ENCODE measurements around the gene ATP10A. TPM values are rescaled to one million over a fixed set of nuclear protein-coding genes. Genes with fewer than 3 reads are reported as not detected.

Gene ATP10A, protein sequence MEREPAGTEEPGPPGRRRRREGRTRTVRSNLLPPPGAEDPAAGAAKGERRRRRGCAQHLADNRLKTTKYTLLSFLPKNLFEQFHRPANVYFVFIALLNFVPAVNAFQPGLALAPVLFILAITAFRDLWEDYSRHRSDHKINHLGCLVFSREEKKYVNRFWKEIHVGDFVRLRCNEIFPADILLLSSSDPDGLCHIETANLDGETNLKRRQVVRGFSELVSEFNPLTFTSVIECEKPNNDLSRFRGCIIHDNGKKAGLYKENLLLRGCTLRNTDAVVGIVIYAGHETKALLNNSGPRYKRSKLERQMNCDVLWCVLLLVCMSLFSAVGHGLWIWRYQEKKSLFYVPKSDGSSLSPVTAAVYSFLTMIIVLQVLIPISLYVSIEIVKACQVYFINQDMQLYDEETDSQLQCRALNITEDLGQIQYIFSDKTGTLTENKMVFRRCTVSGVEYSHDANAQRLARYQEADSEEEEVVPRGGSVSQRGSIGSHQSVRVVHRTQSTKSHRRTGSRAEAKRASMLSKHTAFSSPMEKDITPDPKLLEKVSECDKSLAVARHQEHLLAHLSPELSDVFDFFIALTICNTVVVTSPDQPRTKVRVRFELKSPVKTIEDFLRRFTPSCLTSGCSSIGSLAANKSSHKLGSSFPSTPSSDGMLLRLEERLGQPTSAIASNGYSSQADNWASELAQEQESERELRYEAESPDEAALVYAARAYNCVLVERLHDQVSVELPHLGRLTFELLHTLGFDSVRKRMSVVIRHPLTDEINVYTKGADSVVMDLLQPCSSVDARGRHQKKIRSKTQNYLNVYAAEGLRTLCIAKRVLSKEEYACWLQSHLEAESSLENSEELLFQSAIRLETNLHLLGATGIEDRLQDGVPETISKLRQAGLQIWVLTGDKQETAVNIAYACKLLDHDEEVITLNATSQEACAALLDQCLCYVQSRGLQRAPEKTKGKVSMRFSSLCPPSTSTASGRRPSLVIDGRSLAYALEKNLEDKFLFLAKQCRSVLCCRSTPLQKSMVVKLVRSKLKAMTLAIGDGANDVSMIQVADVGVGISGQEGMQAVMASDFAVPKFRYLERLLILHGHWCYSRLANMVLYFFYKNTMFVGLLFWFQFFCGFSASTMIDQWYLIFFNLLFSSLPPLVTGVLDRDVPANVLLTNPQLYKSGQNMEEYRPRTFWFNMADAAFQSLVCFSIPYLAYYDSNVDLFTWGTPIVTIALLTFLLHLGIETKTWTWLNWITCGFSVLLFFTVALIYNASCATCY (N-terminal part only)
- 0.24 and 3.0 TPM in 2 replicates for total RNA-seq

DNA sequence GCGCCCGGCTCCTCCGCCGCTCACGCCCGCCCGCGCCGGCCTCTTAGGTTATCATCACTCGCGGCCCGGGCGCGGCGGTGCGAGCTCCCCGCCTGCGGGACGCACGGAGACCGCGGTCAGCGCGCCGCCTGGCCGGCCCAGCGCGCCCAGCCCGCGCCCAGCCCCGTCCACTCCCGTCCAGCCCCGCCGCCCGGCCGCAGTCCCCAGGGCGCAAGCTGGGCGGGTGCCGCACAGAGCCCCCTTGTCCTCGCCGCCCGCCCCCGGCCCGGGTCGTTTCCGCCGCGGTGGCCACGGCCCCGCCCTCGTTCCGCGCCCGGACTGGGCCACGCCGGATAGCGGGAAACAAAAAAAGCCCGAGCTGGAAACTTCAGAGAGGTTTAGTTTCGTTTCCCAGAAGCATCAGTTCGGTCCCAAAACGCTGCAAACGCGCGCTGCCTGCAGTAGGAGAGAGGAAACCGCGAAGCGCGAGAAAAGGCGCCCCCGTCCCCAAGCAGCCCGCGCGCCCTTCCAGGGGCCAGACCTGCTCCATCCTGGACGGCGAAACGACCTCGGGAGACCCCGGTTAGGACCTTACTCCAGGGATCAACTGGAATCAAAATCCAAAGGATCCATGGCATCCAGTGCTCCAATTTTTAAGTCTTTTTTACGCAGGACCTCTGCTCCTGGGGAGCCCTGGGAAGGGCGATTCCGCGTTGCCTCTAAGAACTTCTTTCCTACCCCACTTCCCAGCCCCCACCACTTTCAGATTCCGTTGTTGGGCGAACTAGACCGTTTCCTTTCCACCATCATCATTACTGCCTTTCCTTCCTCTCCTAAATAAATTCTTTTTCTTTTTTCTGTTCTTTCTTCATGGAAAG lies at the start of gene ATP10A:
Gene ATP10A (minus strand): TSS at position 217 of the 857 bp plus-strand sequence. CDS start 231 bp downstream, outside the sequence.

